IMR-90 (cell line): Measurements from ENCODE around the gene PALM.

Source experiments
- CTCF ChIP-seq: conservative IDR thresholded peaks from 2 replicates; pipeline ENCODE4 v1.5.1; 2012; ENCODE audit warnings: mild to moderate bottlenecking, low read depth, low read length, improper control_type of control experiment
- MAFK ChIP-seq: IDR thresholded peaks from 2 replicates; pipeline ENCODE4 v1.6.1; 2012; ENCODE audit warnings: low read depth, low read length, improper control_type of control experiment
- MXI1 ChIP-seq: IDR thresholded peaks from 2 replicates; pipeline ENCODE4 v1.6.1; 2012; ENCODE audit warnings: low read depth, mild to moderate bottlenecking, low read length, moderate library complexity, borderline replicate concordance
- POLR2A ChIP-seq: IDR thresholded peaks from 2 replicates; pipeline ENCODE4 v1.6.1; 2012; ENCODE audit warnings: mild to moderate bottlenecking, low read depth, low read length
- RFX5 ChIP-seq: IDR thresholded peaks from 2 replicates; pipeline ENCODE4 v1.8.0; 2012; ENCODE audit warnings: low read depth, mild to moderate bottlenecking, low read length, moderate library complexity

- TF ChIP-seq POLR2A (no peak), CTCF (no peak), RFX5 (no peak), MXI1 (no peak), MAFK (no peak)
Observed at GRCh38 chr19:750640-751423, 42.1 kb downstream of the PALM start, which contains the start of gene MISP.
